Mammary epithelial cell (primary cell): ENCODE results near the gene ANKRD33B.

Experiments used
- CTCF ChIP-seq, 2 donors: IDR thresholded peaks in 1 of 2; conservative IDR thresholded peaks in 1 of 2; 2 replicates each; pipeline ENCODE4 v1.5.1; 2011 to 2012; ENCODE audit warnings: inconsistent platforms in 2 of 2, low read length in 2 of 2, mild to moderate bottlenecking in 2 of 2, control low read depth in 1 of 2, low read depth in 1 of 2; ENCODE audit not compliant: insufficient read depth in 1 of 2; ENCODE audit errors: extremely low read depth in 1 of 2
- EZH2 ChIP-seq: IDR thresholded peaks from 2 replicates; pipeline ENCODE4 v1.6.1; 2012; ENCODE audit warnings: low read length, inconsistent platforms, borderline replicate concordance

GRCh38 chr5:10681731-10682679 lies 118.1 kb downstream of the ANKRD33B start:
- no peak for TF ChIP-seq CTCF (conservative IDR thresholded peaks at IDR 0.05 in 1 of 2, IDR thresholded peaks at IDR 0.05 in 1 of 2; ENCODE audit: extremely low read depth in 1 of 2, insufficient read depth in 1 of 2, low read depth in 1 of 2, low read length in 2 of 2)
- no peak for TF ChIP-seq EZH2
